Panc1 (cell line): Measurements from ENCODE around the gene CD22. TPM values are rescaled to one million over a fixed set of nuclear protein-coding genes. Genes with fewer than 3 reads are reported as not detected.

ENCODE experiments used
- ATAC-seq: fragments of 200-7000 bp; cut with Tn5 transposase; 2 replicates; pipeline ENCODE4 v1.9.1; 2020; ENCODE audit warnings: mild to moderate bottlenecking, moderate library complexity
- BruUV-seq: library from RNA; stranded (reverse); fragments of 400-500 nt; replicated peaks from 2 replicates; lab custom pipeline; 2021; lab: Mats Ljungman, UMichigan
- CTCF ChIA-PET: fragments of 300-600 bp; sonication (Branson Sonifier 250); formaldehyde crosslinking; loops from one replicate; lab custom pipeline; 2022; ENCODE audit warnings: antibody characterized with exemption; lab: Charles Lee
- POLR2A ChIA-PET: fragments of 300-600 bp; sonication (Branson Sonifier 250); formaldehyde crosslinking; loops from one replicate; lab custom pipeline; 2022; ENCODE audit warnings: antibody characterized with exemption; lab: Charles Lee
- DNase-seq: peaks from one replicate; pipeline ENCODE4 v3.0.0-alpha.2; 2010; ENCODE audit warnings: low read depth, low spot score
- H3K27ac ChIP-seq: 2 replicates; pipeline ENCODE4 v1.5.1; 2011; ENCODE audit warnings: mild to moderate bottlenecking, low read length, inconsistent platforms
- H3K27me3 ChIP-seq: fragments of 200-500 bp; sonication (Bioruptor generic); 2 replicates; pipeline ENCODE4 v1.6.0; 2014; ENCODE audit warnings: low read length, inconsistent platforms; ENCODE audit not compliant: control insufficient read depth, insufficient read depth
- H3K36me3 ChIP-seq: fragments of 200-500 bp; sonication (Bioruptor generic); 2 replicates; pipeline ENCODE4 v1.5.1; 2014; ENCODE audit warnings: inconsistent platforms, mild to moderate bottlenecking, low read length, moderate library complexity; ENCODE audit not compliant: control insufficient read depth, insufficient read depth
- H3K4me1 ChIP-seq: 2 replicates; pipeline ENCODE4 v1.5.1; 2011; ENCODE audit warnings: inconsistent platforms, mild to moderate bottlenecking, low read length, moderate library complexity; ENCODE audit not compliant: control insufficient read depth, insufficient read depth
- H3K4me3 ChIP-seq, 2 experiments: 2 replicates each; pipeline ENCODE4 v1.5.1; 2011 to 2012; ENCODE audit warnings: low read depth in 2 of 2, low read length in 2 of 2, mild to moderate bottlenecking in 2 of 2, inconsistent platforms in 1 of 2, moderate library complexity in 1 of 2
- H3K9me3 ChIP-seq: fragments of 200-500 bp; sonication (Bioruptor generic); 2 replicates; pipeline ENCODE4 v1.5.1; 2014; ENCODE audit warnings: low read depth, mild to moderate bottlenecking, inconsistent platforms, low read length, moderate library complexity; ENCODE audit not compliant: control insufficient read depth, insufficient read depth
- CTCF ChIP-seq: fragments of 450-650 bp; IDR thresholded peaks from 2 replicates; pipeline ENCODE4 v1.5.1; 2017; ENCODE audit warnings: mild to moderate bottlenecking
- POLR2AphosphoS5 ChIP-seq: IDR thresholded peaks from 2 replicates; pipeline ENCODE4 v1.6.1; 2012; ENCODE audit warnings: mild to moderate bottlenecking, low read depth, low read length, moderate library complexity
- REST ChIP-seq, 2 experiments: IDR thresholded peaks; 2 replicates each; pipeline ENCODE4 v1.6.1; 2011 to 2012; ENCODE audit warnings: low read depth in 2 of 2, control low read depth in 1 of 2, low read length in 1 of 2, mild to moderate bottlenecking in 1 of 2, moderate library complexity in 1 of 2; ENCODE audit not compliant: insufficient read depth in 1 of 2
- SIN3A ChIP-seq: IDR thresholded peaks from 2 replicates; pipeline ENCODE4 v1.6.1; 2012; ENCODE audit warnings: low read depth, mild to moderate bottlenecking, low read length, moderate library complexity, borderline replicate concordance; ENCODE audit not compliant: insufficient read depth
- TCF7L2 ChIP-seq: IDR thresholded peaks from 2 replicates; pipeline ENCODE4 v1.6.1; 2011; ENCODE audit warnings: mild to moderate bottlenecking, low read depth, low read length, inconsistent platforms
- in situ Hi-C: cut with HindIII; loops from 2 replicates; pipeline ENCODE4 v1.10.0; 2016; ENCODE audit warnings: low sequenced_read_pairs, low pct_unique_long_range_greater_than_20kb
- intact Hi-C: fragments of 100-400 bp; cut with micrococcal nuclease; formaldehyde crosslinking; loops from one replicate; pipeline ENCODE4 v1.10.0; 2022; ENCODE audit not compliant: unreplicated experiment
- total RNA-seq: library from RNA; stranded (reverse); gene quantifications from one replicate; pipeline ENCODE4 v1.2.1, GENCODE V29; 2021; ENCODE audit not compliant: unreplicated experiment

The CD22 gene
- total RNA-seq, 1 experiment from 2014 or later = 0.74 TPM

- CTCF ChIA-PET = no interaction called here
- DNase-seq (no peak), ATAC-seq (no peak)
- Histone ChIP-seq H3K4me1 (no peaks in the 10 kb centered on the region), H3K4me3 (no peak overlapping the region), H3K27me3 (no peaks in the 10 kb centered on the region; the same call in 1 of the 2 replicates), H3K9me3 (no peaks in the 10 kb centered on the region), H3K27ac (no peak overlapping the region), H3K36me3 (no peaks in the 10 kb centered on the region)
- intact Hi-C loops = no loop called here
- in situ Hi-C loops = no loop called here
- BruUV-seq = no TSS peak
- no peak for TF ChIP-seq SIN3A
- TF ChIP-seq CTCF = no peak
- no peak for TF ChIP-seq TCF7L2
- TF ChIP-seq REST (IDR thresholded peaks at IDR 0.05; ENCODE audit: insufficient read depth in 1 of 2, low read depth in 2 of 2, low read length in 1 of 2) = no peak
- TF ChIP-seq POLR2AphosphoS5 = no peak
- POLR2A ChIA-PET = no interaction called here
Observed at GRCh38 chr19:35299523-35300338, 29.3 kb upstream of the CD22 start.

GRCh38 chr19:35300339-35300649 lies 28.7 kb upstream of the CD22 start:
- no peaks in the 10 kb centered on the region for H3K36me3 ChIP-seq
- POLR2A ChIA-PET = no interaction called here
- no peaks in the 10 kb centered on the region for H3K9me3 ChIP-seq
- H3K27ac ChIP-seq = no peak overlapping the region
- no peak for DNase-seq
- H3K27me3 ChIP-seq = no peaks in the 10 kb centered on the region; the same call in 1 of the 2 replicates
- intact Hi-C loops = no loop called here
- no TSS peak for BruUV-seq
- H3K4me3 ChIP-seq = no peak overlapping the region
- CTCF ChIA-PET = no interaction called here
- TF ChIP-seq POLR2AphosphoS5 (no peak), REST (IDR thresholded peaks at IDR 0.05; ENCODE audit: insufficient read depth in 1 of 2, low read depth in 2 of 2, low read length in 1 of 2) (no peak), SIN3A (no peak), CTCF (no peak), TCF7L2 (no peak)
- in situ Hi-C loops = no loop called here
- no peaks in the 10 kb centered on the region for H3K4me1 ChIP-seq
- ATAC-seq = no peak
